GM23338 (cell line): Measurements from ENCODE around the gene KRT75. TPM values are rescaled to one million over a fixed set of nuclear protein-coding genes. Genes with fewer than 3 reads are reported as not detected.
A peak's percentile ranks its signal among the peaks of the same experiment; 100 is the strongest.

ENCODE experiments used
- ATAC-seq: fragments of 200-7000 bp; cut with Tn5 transposase; 3 replicates; pipeline ENCODE4 v1.9.1; 2020
- DNase-seq: peaks from one replicate; pipeline ENCODE4 v3.0.0-alpha.2; 2015; ENCODE audit warnings: low spot score
- H2AFZ ChIP-seq: fragments of 200-600 bp; sonication (generic); 2 replicates; pipeline ENCODE4 v1.8.0; 2016; ENCODE audit warnings: antibody characterized with exemption, mild to moderate bottlenecking, moderate library complexity
- H3F3A ChIP-seq: fragments of 200-600 bp; sonication (generic); replicated peaks from 2 replicates; pipeline ENCODE4 v1.8.0; 2017; ENCODE audit warnings: antibody characterized with exemption, mixed run types, low read depth
- H3K27ac ChIP-seq: fragments of 200-600 bp; sonication (generic); 2 replicates; pipeline ENCODE4 v1.6.1; 2016; ENCODE audit warnings: low read depth
- H3K27me3 ChIP-seq: fragments of 200-600 bp; sonication (generic); 2 replicates; pipeline ENCODE4 v1.8.0; 2016; ENCODE audit warnings: mild to moderate bottlenecking, mixed run types, moderate library complexity; ENCODE audit not compliant: insufficient read depth
- H3K36me3 ChIP-seq: fragments of 200-600 bp; sonication (generic); 2 replicates; pipeline ENCODE4 v1.8.0; 2016; ENCODE audit warnings: mild to moderate bottlenecking; ENCODE audit not compliant: insufficient read depth
- H3K4me1 ChIP-seq: fragments of 200-600 bp; sonication (generic); 2 replicates; pipeline ENCODE4 v1.8.0; 2016; ENCODE audit warnings: mild to moderate bottlenecking, moderate library complexity; ENCODE audit not compliant: insufficient read depth
- H3K4me2 ChIP-seq: fragments of 200-600 bp; sonication (generic); 2 replicates; pipeline ENCODE4 v1.7.1; 2017; ENCODE audit warnings: mixed run types
- H3K4me3 ChIP-seq: fragments of 200-600 bp; sonication (generic); 2 replicates; pipeline ENCODE4 v1.6.1; 2016; ENCODE audit warnings: mixed run types
- H3K79me2 ChIP-seq: fragments of 200-600 bp; sonication (generic); replicated peaks from 2 replicates; pipeline ENCODE4 v1.8.0; 2017; ENCODE audit warnings: mild to moderate bottlenecking; ENCODE audit not compliant: insufficient read depth
- H3K9me2 ChIP-seq: fragments of 200-600 bp; sonication (generic); 2 replicates; pipeline ENCODE4 v1.8.0; 2017; ENCODE audit not compliant: insufficient read depth
- H4K20me1 ChIP-seq: fragments of 200-600 bp; sonication (generic); replicated peaks from 2 replicates; pipeline ENCODE4 v1.8.0; 2017; ENCODE audit warnings: mild to moderate bottlenecking; ENCODE audit not compliant: insufficient read depth
- H3K27ac Mint-ChIP-seq: 2 replicates; pipeline ENCODE4 v1.8.0; 2020; ENCODE audit warnings: inconsistent platforms, mild to moderate bottlenecking, moderate library complexity, mixed read lengths
- H3K27me3 Mint-ChIP-seq: 3 replicates; pipeline ENCODE4 v1.8.0; 2022; ENCODE audit warnings: low read depth, mild to moderate bottlenecking, moderate library complexity, mixed read lengths, inconsistent platforms; ENCODE audit not compliant: insufficient read depth, poor library complexity
- H3K36me3 Mint-ChIP-seq: 3 replicates; pipeline ENCODE4 v1.8.0; 2021; ENCODE audit warnings: low read depth, mild to moderate bottlenecking, inconsistent platforms, moderate library complexity, mixed read lengths
- H3K4me1 Mint-ChIP-seq: 3 replicates; pipeline ENCODE4 v1.8.0; 2020; ENCODE audit warnings: mild to moderate bottlenecking, inconsistent platforms, mixed read lengths
- H3K4me3 Mint-ChIP-seq: 3 replicates; pipeline ENCODE4 v1.8.0; 2021; ENCODE audit warnings: moderate library complexity, mild to moderate bottlenecking, inconsistent platforms, mixed read lengths
- H3K9me3 Mint-ChIP-seq: 3 replicates; pipeline ENCODE4 v1.8.0; 2020; ENCODE audit warnings: moderate library complexity, mild to moderate bottlenecking, inconsistent platforms, mixed read lengths
- CREB1 ChIP-seq: fragments of 250-450 bp; sonication (Bioruptor Pico); IDR thresholded peaks from 2 replicates; pipeline ENCODE4 v1.5.0; 2020; ENCODE audit warnings: low read depth, mild to moderate bottlenecking, moderate library complexity
- CTCF ChIP-seq, 2 experiments: fragments of 200-600 bp in 1 of 2; sonication (generic) in 1 of 2; conservative IDR thresholded peaks; 2 replicates each; pipeline versions ENCODE4 v1.5.1 to v1.6.1; 2016 to 2017; ENCODE audit warnings: antibody characterized with exemption in 2 of 2, low read depth in 2 of 2, mild to moderate bottlenecking in 2 of 2, moderate library complexity in 1 of 2
- ETS1 ChIP-seq: IDR thresholded peaks from 2 replicates; pipeline ENCODE4 v1.6.1; 2016; ENCODE audit warnings: antibody characterized with exemption
- EZH2 ChIP-seq: fragments of 200-600 bp; sonication (generic); IDR thresholded peaks from one replicate; pipeline ENCODE4 v1.8.0; 2017; ENCODE audit warnings: antibody characterized with exemption, mild to moderate bottlenecking, low read depth; ENCODE audit not compliant: unreplicated experiment
- EZH2phosphoT487 ChIP-seq: fragments of 200-600 bp; sonication (generic); IDR thresholded peaks from one replicate; pipeline ENCODE4 v1.8.1; 2018; ENCODE audit warnings: antibody characterized with exemption; ENCODE audit not compliant: unreplicated experiment
- JUNB ChIP-seq: IDR thresholded peaks from one replicate; pipeline ENCODE4 v1.6.1; 2016; ENCODE audit warnings: antibody characterized with exemption; ENCODE audit not compliant: unreplicated experiment
- NANOG ChIP-seq: IDR thresholded peaks from 2 replicates; pipeline ENCODE4 v1.6.1; 2016; ENCODE audit warnings: antibody characterized with exemption, borderline replicate concordance
- POLR2AphosphoS5 ChIP-seq: IDR thresholded peaks from 2 replicates; pipeline ENCODE4 v1.6.1; 2016; ENCODE audit warnings: antibody characterized with exemption, low read depth
- STAT1 ChIP-seq: IDR thresholded peaks from one replicate; pipeline ENCODE4 v1.6.1; 2016; ENCODE audit warnings: antibody characterized with exemption; ENCODE audit not compliant: unreplicated experiment
- ZNF114 ChIP-seq: fragments of 250-450 bp; sonication (Bioruptor Pico); IDR thresholded peaks from 2 replicates; pipeline ENCODE4 v1.5.0; 2020; ENCODE audit warnings: mild to moderate bottlenecking, moderate library complexity
- ZNF331 ChIP-seq: fragments of 250-450 bp; sonication (Bioruptor Pico); IDR thresholded peaks from 2 replicates; pipeline ENCODE4 v1.5.0; 2020; ENCODE audit warnings: low read depth, mild to moderate bottlenecking, moderate library complexity
- ZNF462 ChIP-seq: fragments of 250-450 bp; sonication (Bioruptor Pico); IDR thresholded peaks from 2 replicates; pipeline ENCODE4 v1.5.0; 2020; ENCODE audit warnings: mild to moderate bottlenecking, moderate library complexity
- polyA plus RNA-seq: library from polyadenylated mRNA; unstranded; fragments of >200 nt; fragmentation: Nextera tagmentation; extraction: Ambion mirVana; gene quantifications from 2 replicates; pipeline ENCODE4 v1.2.1, GENCODE V29; 2016
- total RNA-seq: library from RNA; depleted of rRNA; stranded (reverse); fragments of >200 nt; shearing (Covaris generic); gene quantifications from 2 replicates; pipeline ENCODE4 v1.2.3, GENCODE V29; 2014

The KRT75 gene
- total and polyA plus RNA-seq, 2 experiments from 2014 or later: not detected

- Histone ChIP-seq H3K79me2 (no peaks in the 10 kb centered on the region), H3K4me2 (no peak overlapping the region), H3K9me2 (0 out of 2 replicates have a peak, but pooled peaks cover 3% of the 10 kb centered on the region), H3K27ac (no peak overlapping the region), H2AFZ (0 out of 2 replicates have a peak overlapping the region, but pooled peaks have one; percentile 28), H3K4me1 (no peaks in the 10 kb centered on the region), H3K36me3 (no peaks in the 10 kb centered on the region), H3F3A (no peaks in the 10 kb centered on the region), H3K27me3 (no peaks in the 10 kb centered on the region), H3K4me3 (no peak overlapping the region), H4K20me1 (no peaks in the 10 kb centered on the region)
- peak overlapping the region; percentile 4; the same call in 1 of the 2 replicates for H3K27ac Mint-ChIP-seq
- peak; percentile 49 for ATAC-seq
- no peak overlapping the region for H3K4me3 Mint-ChIP-seq
- DNase-seq: no peak
- H3K27me3 Mint-ChIP-seq: peaks cover 2% of the 10 kb centered on the region
- TF ChIP-seq ZNF331 (no peak), EZH2phosphoT487 (no peak), JUNB (no peak), CREB1 (CRISPR knock-in tag) (no peak), NANOG (no peak), ETS1 (no peak), EZH2 (no peak), STAT1 (no peak), ZNF462 (CRISPR knock-in tag) (no peak), CTCF (conservative IDR thresholded peaks at IDR 0.05; ENCODE audit: low read depth in 2 of 2) (no peak), POLR2AphosphoS5 (no peak), ZNF114 (CRISPR knock-in tag) (no peak)
- H3K36me3 Mint-ChIP-seq: no peaks in the 10 kb centered on the region
- peaks cover 9% of the 10 kb centered on the region for H3K4me1 Mint-ChIP-seq
- H3K9me3 Mint-ChIP-seq: no peaks in the 10 kb centered on the region
These were observed 10.3 kb downstream of the KRT75 start for GRCh38 chr12:52423661-52424500.
